Adrenal gland (tissue), 5 donors: ENCODE results near the gene GADD45G.

ENCODE experiments used
- POLR2A ChIP-seq, 2 donors: fragments of 450-650 bp; IDR thresholded peaks; one replicate each; pipeline ENCODE4 v1.6.1; 2017; ENCODE audit warnings: antibody characterized with exemption in 2 of 2, mild to moderate bottlenecking in 2 of 2, moderate library complexity in 1 of 2
- TF ChIP-seq, protein P1 (sequence below), 6 experiments: fragments of 450-650 bp in 4 of 6; fragments of 200-600 bp in 2 of 6; sonication (generic) in 1 of 6; IDR thresholded peaks; 1 replicate in 5 of 6; 2 replicates in 1 of 6; pipeline versions ENCODE4 v1.5.1 to v1.8.0; 2016 to 2021; ENCODE audit warnings: antibody characterized with exemption in 6 of 6, mild to moderate bottlenecking in 2 of 6, moderate library complexity in 1 of 6
- donor health status: DM: no; HTN: no; CAD: no.

DNA sequence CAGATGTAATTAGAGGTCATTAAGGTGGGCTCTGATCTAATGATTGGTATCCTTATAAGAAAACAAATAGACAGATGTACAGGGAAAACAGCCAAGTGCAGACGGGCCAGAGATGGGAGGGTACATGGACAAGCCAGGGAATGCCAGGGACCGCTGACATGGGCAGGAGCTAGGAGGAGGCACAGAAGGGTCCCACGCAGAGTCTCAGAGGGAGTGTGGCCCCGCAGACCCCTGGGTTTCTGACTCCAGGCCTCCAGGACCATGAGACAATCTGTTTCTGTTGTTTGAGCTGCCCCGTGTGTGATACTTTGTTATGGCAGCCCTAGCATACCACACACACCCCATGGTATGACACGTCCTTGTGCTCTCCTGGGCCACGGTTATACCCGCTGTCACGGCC lies 29.1 kb downstream of the GADD45G start:
- TF ChIP-seq, protein P1, sequence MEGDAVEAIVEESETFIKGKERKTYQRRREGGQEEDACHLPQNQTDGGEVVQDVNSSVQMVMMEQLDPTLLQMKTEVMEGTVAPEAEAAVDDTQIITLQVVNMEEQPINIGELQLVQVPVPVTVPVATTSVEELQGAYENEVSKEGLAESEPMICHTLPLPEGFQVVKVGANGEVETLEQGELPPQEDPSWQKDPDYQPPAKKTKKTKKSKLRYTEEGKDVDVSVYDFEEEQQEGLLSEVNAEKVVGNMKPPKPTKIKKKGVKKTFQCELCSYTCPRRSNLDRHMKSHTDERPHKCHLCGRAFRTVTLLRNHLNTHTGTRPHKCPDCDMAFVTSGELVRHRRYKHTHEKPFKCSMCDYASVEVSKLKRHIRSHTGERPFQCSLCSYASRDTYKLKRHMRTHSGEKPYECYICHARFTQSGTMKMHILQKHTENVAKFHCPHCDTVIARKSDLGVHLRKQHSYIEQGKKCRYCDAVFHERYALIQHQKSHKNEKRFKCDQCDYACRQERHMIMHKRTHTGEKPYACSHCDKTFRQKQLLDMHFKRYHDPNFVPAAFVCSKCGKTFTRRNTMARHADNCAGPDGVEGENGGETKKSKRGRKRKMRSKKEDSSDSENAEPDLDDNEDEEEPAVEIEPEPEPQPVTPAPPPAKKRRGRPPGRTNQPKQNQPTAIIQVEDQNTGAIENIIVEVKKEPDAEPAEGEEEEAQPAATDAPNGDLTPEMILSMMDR (IDR thresholded peaks at IDR 0.05), result no peak
- no peak for TF ChIP-seq POLR2A (IDR thresholded peaks at IDR 0.05)
